SK-N-MC (cell line): ENCODE measurements around the gene GOSR1.

Experiments used
- EZH2 ChIP-seq: fragments of 200-600 bp; sonication (generic); IDR thresholded peaks from one replicate; pipeline ENCODE4 v1.6.1; 2017; ENCODE audit warnings: antibody characterized with exemption
- POLR2AphosphoS5 ChIP-seq: IDR thresholded peaks from 2 replicates; pipeline ENCODE4 v1.6.1; 2012; ENCODE audit warnings: mild to moderate bottlenecking, low read depth, low read length, borderline replicate concordance

GRCh38 chr17:30570191-30570590 lies 93.0 kb downstream of the GOSR1 start:
- TF ChIP-seq POLR2AphosphoS5, result no peak
- TF ChIP-seq EZH2, result no peak
